ENCODE data around the gene EHBP1L1.
"Not testable (repeated sequence)": the region's sequence is repeated elsewhere in the genome, so short reads cannot be mapped to it uniquely, and the experiment has no call there.

EHBP1L1 gene

GRCh38 chr11:65560555-65561418 lies 15.1 kb upstream of the EHBP1L1 start:
- peak; percentile 86 for DNase-seq (ENCODE audit: low read depth, low spot score)

- no peak for DNase-seq (ENCODE audit: low read depth, low spot score)
Measured at GRCh38 chr11:65562020-65562419, 13.8 kb upstream of the EHBP1L1 start.

- DNase-seq (ENCODE audit: low read depth, low spot score): no peak
Measured at GRCh38 chr11:65562788-65563187, 13.1 kb upstream of the EHBP1L1 start.

- no peak for DNase-seq (ENCODE audit: low read depth, low spot score)
Measured at GRCh38 chr11:65563601-65564000, 12.3 kb upstream of the EHBP1L1 start.

- not testable (repeated sequence) for DNase-seq (ENCODE audit: low read depth, low spot score)
Measured at GRCh38 chr11:65564879-65565559, 10.8 kb upstream of the EHBP1L1 start.

- no peak for DNase-seq (ENCODE audit: low read depth, low spot score)
Measured at GRCh38 chr11:65565624-65566453, 10.0 kb upstream of the EHBP1L1 start.

- no peak for DNase-seq (ENCODE audit: low read depth, low spot score)
Measured at GRCh38 chr11:65569164-65569972, 6.5 kb upstream of the EHBP1L1 start.

GRCh38 chr11:65569973-65570918 lies 5.6 kb upstream of the EHBP1L1 start, which contains the start of gene ZNRD2:
Gene ZNRD2 (plus strand): TSS chr11:65570477. CDS start chr11:65570492, 15 bp downstream.
- peak; percentile 100 for DNase-seq (ENCODE audit: low read depth, low spot score)

GRCh38 chr11:65571420-65571819 lies 4.4 kb upstream of the EHBP1L1 start:
- no peak for DNase-seq (ENCODE audit: low read depth, low spot score)

GRCh38 chr11:65571940-65572339 lies 3.9 kb upstream of the EHBP1L1 start:
- peak; percentile 70 for DNase-seq (ENCODE audit: low read depth, low spot score)

- peak; percentile 94 for DNase-seq (ENCODE audit: low read depth, low spot score)
Measured at GRCh38 chr11:65572356-65573051, 3.3 kb upstream of the EHBP1L1 start, which contains the start of gene FAM89B. Gene FAM89B (plus strand): TSS chr11:65572538. CDS start chr11:65572670, 132 bp downstream.

GRCh38 chr11:65573391-65574079 lies 2.3 kb upstream of the EHBP1L1 start:
- DNase-seq (ENCODE audit: low read depth, low spot score): no peak

- peak; percentile 98 for DNase-seq (ENCODE audit: low read depth, low spot score)
Measured at GRCh38 chr11:65574109-65574810, 1.6 kb upstream of the EHBP1L1 start.

- DNase-seq (ENCODE audit: low read depth, low spot score): peak; percentile 50
Measured at GRCh38 chr11:65574811-65575567, 864 bp upstream of the EHBP1L1 start.

- DNase-seq (ENCODE audit: low read depth, low spot score): no peak
Measured at GRCh38 chr11:65576232-65576866, 496 bp downstream of the EHBP1L1 start.

- peak; percentile 84 for DNase-seq (ENCODE audit: low read depth, low spot score)
Measured at GRCh38 chr11:65576867-65577755, 1.3 kb downstream of the EHBP1L1 start.

All from astrocyte of the hippocampus (primary cell).